Ramos (cell line): Measurements from ENCODE around the gene IGFL2.
"Not testable (repeated sequence)": the region's sequence is repeated elsewhere in the genome, so short reads cannot be mapped to it uniquely, and the experiment has no call there.

Source experiments
- in situ Hi-C: fragments of 300-500 bp; cut with MboI; formaldehyde crosslinking; loops from one replicate; pipeline ENCODE4 v1.14.3; 2022; ENCODE audit warnings: low sequenced_read_pairs; ENCODE audit not compliant: unreplicated experiment

IGFL2 gene

DNA sequence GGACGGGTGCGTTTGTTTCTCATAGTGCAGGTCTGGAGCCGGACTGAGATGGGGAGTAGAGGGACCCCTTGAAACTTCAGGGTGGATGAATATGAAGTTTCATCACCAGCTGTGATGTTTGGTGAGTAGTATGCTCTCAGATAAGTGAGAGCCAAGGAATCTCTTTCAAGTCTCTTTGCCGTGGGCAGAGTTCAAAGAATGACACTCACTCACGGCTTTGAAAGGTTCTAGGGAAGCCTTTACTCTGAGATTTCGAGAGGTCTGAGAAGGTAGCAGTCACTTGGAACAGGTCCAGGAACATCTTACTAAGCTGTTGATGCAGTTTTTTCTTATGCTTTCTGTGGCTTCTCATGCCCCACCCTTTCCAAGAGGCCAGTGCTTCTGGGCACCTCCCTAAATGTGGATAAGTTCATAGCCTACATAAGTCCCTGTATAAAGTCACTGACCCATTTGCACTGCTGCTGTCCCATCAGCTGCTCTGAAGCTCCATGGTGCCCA, at the start of gene IGFL2:
Gene IGFL2, plus strand, starts transcription at position 448 of the 498 bp plus-strand sequence. Its CDS starts 41 bp downstream, at position 489.
- in situ Hi-C loops, result no loop called here

DNA sequence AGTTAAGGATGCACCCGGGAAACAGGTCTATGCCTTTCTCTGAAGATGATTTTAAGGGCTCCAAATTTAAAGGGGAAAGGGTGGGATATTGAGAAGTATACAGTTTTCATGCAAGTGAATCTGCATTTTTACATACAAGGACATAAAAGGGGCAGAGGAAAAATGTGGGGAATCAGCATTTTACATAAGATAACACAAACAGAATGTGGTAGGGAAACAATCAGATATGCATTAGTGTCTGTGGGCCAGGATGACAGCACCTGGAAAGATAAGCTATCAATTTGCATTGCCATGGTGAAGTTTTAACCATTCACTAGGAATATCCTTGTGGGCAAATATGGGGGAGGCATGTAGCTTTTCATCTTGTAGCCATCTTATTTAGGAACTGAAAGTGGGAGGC, 47.7 kb upstream of the IGFL2 start:
- in situ Hi-C loops, result no loop called here

- in situ Hi-C loops, result no loop called here
Observed at GRCh38 chr19:46101293-46101692, 46.7 kb upstream of the IGFL2 start.

DNA sequence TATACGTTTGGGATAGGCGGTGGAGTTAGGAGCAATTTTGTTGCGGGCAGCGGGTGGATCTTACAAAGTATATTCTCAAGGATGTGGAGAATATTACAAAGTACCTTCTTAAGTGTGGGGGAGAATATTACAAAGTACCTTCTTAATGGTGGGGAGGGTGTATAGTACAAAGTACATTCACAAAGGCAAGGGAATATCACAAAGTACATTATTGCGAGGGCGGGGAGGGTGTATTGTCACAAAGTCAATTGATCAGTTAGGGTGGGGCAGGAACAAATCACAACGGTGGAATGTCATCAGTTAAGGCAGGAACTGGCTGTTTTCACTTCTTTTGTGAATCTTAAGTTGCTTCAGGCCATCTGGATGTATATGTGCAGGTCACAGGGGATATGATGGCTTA, 45.7 kb upstream of the IGFL2 start:
- in situ Hi-C loops, result not testable (repeated sequence)

DNA sequence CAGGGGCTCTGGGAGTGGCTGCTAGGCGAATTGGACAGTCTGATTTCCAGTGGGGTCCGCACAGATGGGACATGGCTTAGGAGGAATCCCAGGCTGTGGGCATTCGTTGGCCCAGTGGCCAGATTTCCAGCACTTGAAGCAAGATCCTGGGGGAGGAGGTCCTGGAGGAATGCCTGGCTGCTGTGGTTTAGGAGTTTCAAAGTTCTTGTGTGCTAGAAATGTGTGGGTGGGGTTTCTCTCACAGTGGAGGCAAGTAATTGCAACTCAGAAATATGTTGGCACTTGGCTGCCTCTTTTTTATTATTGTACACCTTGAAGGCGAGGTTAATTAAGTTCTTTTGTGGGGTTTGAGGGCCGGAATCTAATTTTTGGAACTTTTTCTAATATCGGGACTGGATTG, 40.7 kb upstream of the IGFL2 start:
- in situ Hi-C loops, result no loop called here

DNA sequence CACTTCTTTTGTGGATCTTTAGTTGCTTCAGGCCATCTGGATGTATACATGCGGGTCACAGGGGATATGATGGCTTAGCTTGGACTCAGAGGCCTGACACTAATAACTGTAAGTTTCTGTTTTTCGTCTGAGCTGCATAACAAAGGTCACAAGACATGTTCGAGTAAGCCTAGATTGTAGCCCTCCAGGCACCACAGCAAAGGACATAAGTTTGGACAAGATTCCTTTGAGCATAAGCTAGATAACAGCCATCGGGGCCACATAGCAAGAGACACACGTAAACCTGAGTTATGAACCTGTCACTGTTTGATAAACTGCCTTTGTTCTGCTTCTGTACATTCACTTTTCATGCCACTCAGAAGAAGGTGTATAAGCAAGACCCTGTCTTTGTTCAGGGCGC, 38.2 kb upstream of the IGFL2 start:
- in situ Hi-C loops, result no loop called here

DNA sequence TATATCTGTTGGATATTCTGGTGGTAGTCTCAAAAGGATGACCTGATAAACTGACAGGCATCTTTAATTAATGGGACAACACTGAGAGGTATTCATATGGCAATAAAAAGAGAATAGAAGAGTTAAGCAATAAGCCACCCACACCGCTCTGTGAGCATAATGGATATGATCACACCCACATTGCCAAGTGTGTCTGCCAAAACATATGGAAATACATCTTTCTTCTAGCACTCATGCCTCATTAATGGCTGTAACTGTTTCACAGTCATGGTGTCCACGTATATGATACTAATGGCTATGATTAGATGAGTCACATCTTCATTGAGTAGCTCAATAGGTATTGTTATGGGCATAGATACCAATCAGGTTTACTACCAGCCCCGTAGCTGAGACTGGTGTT, 36.7 kb upstream of the IGFL2 start:
- in situ Hi-C loops, result no loop called here

DNA sequence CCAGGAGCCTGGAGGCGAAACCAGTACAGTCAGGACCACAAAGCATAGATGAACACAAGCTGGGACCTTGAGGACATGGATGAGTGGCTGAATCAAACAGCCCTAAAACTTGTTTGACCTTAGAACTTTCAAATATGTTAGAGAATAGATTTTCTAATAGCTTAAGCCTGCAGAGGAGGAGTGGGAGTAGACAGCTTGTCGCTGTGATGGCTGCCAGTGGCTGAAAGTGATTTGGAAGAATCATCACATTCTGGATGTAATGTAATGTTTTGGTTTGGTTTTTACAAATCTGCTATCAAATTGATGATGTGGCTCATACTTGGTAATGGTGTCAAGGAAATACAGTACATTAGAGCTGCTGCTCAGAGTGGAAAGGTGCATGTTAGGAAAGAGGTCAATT, 35.5 kb upstream of the IGFL2 start:
- in situ Hi-C loops, result no loop called here

DNA sequence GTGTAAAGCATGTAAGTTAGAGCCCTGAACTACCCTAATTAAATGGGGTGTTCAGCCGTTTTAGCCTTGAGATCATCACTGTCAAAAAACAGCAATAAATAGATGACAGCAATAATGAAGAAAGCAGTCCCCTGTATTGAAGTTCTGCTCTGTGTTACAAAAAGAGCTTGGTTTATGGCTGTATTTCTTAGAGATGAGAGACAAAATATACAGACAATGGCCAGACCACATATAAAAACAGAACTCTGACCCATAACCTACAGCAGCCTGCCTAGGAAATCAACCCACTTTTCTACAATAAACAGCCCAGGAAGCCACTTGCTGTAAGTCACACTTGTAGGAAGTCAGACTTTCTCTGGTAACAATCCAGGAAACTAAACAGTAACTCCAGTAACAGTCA, 34.3 kb upstream of the IGFL2 start:
- in situ Hi-C loops, result no loop called here

GRCh38 chr19:46115396-46116106, 32.5 kb upstream of the IGFL2 start:
- in situ Hi-C loops, result no loop called here

- in situ Hi-C loops, result no loop called here
Observed at GRCh38 chr19:46116121-46116520, 31.9 kb upstream of the IGFL2 start.

GRCh38 chr19:46118136-46118535, 29.9 kb upstream of the IGFL2 start:
- in situ Hi-C loops, result no loop called here

DNA sequence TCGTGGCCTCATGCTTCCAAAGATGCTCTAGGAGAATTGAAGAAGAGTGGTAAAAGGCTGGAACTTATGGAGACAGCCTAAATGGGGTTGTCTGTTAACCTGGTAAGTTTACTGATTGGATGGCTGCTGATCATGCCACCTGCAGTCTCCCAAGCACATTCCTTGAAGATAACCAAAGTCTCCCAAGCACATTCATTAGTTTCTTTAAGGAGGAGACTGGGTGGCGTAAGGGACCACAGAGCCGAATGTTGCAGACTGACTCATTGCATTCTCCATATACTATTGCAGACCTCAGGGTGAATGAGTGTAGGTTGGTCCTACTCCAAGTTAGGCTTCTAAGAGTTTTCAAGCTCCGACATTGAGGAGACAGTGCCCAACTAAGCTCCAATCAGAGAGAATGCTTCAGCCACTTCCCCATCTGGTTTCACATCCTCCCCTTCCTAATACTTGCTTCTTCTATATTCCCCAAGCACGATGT, 23.4 kb upstream of the IGFL2 start, which contains the start of gene IGFL3:
Gene IGFL3, minus strand, starts transcription at position 51 of the 478 bp plus-strand sequence. Its CDS starts 39 bp downstream, at position 12.
- in situ Hi-C loops, result no loop called here

DNA sequence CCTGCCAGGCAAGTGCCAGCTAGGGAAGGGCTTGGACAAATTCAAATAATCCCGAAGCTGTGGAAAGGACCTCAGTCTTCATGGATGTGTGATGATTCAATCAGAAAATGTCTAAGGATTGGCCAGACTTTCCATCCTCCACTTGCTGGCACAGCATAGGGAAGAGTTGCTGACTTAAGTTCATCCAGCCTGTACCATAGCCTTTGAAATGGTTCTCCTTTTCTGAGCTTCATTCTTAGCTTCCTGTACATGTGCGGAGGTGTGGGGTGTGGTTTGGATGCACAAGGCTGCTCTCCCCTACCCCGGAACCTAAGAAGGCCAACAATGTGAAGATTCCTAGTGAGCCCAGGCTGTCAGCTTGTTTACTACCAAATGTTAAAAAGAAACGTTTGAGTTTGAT, 22.6 kb upstream of the IGFL2 start:
- in situ Hi-C loops, result no loop called here

- in situ Hi-C loops, result no loop called here
Observed at GRCh38 chr19:46126086-46126580, 21.9 kb upstream of the IGFL2 start.

DNA sequence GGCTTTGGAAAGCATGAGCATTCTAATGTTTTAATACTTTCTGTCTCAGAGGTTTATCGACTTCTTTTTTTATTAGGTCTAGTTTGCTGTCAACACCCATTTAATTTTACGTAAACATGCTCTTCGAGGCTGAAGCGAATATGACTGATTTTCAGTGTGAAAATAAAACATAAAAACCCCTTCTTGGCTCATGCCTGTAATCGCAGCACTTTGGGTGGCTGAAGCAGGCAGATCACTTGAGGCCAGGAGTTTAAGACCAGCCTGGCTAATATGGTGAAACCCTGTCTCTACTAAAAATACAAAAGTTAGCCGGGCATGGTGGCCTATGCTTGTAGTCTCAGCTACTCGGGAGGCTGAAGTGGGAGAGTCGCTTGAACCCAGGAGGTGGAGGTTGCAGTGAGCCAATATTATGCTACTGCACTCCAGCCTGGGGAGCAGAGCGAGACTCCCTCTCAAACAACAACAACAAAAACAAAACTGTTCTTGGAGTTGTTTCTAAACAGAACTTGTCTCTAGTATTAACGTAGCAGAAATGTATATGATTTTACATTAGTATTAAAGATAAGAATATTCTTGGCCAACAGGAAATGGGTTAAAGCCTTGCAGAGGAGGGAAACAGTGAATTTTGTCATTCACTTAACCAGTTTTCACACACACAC, 16.4 kb upstream of the IGFL2 start:
- in situ Hi-C loops, result no loop called here

GRCh38 chr19:46132508-46133100, 15.4 kb upstream of the IGFL2 start:
- in situ Hi-C loops, result no loop called here

GRCh38 chr19:46133101-46133627, 14.9 kb upstream of the IGFL2 start:
- in situ Hi-C loops, result no loop called here

- in situ Hi-C loops, result no loop called here
Observed at GRCh38 chr19:46133777-46134241, 14.2 kb upstream of the IGFL2 start.

- in situ Hi-C loops, result no loop called here
Observed at GRCh38 chr19:46134527-46134926, 13.5 kb upstream of the IGFL2 start.
